Activated naive CD4-positive, alpha-beta T cell treated with anti-CD3 and anti-CD28 coated beads, Interleukin-2, amount 50 U/mL, for 24 hours (primary cell): ENCODE data around the gene DNAJC2.

Source experiments
- H3K27ac Mint-ChIP-seq: one replicate; pipeline ENCODE4 v1.8.0; 2021; ENCODE audit warnings: mild to moderate bottlenecking, mixed read lengths
- H3K27me3 Mint-ChIP-seq: one replicate; pipeline ENCODE4 v1.8.0; 2021; ENCODE audit warnings: mixed read lengths
- H3K36me3 Mint-ChIP-seq: one replicate; pipeline ENCODE4 v1.8.0; 2021; ENCODE audit warnings: mixed read lengths
- H3K4me1 Mint-ChIP-seq: one replicate; pipeline ENCODE4 v1.8.0; 2021; ENCODE audit warnings: mixed read lengths
- H3K4me3 Mint-ChIP-seq: one replicate; pipeline ENCODE4 v1.8.0; 2021; ENCODE audit warnings: mild to moderate bottlenecking, mixed read lengths
- H3K9me3 Mint-ChIP-seq: one replicate; pipeline ENCODE4 v1.8.0; 2021; ENCODE audit warnings: mixed read lengths

DNAJC2 gene

GRCh38 chr7:103344453-103345149 lies at the start of gene DNAJC2:
TSS of gene DNAJC2 (minus strand) at chr7:103344767. CDS start at chr7:103344622, 145 bp downstream.
- Mint-ChIP-seq H3K4me1 (peaks cover 57% of the 10 kb centered on the region), H3K36me3 (peaks cover 21% of the 10 kb centered on the region)

GRCh38 chr7:103391976-103392375 lies 47.4 kb upstream of the DNAJC2 start:
- Mint-ChIP-seq H3K36me3 (no peaks in the 10 kb centered on the region), H3K27ac (no peak overlapping the region), H3K4me3 (no peak overlapping the region), H3K9me3 (no peaks in the 10 kb centered on the region), H3K27me3 (peaks cover 1% of the 10 kb centered on the region), H3K4me1 (no peaks in the 10 kb centered on the region)

More at GRCh38 chr7:103344453-103345149, at the start of gene DNAJC2:
- Mint-ChIP-seq H3K9me3 (no peaks in the 10 kb centered on the region), H3K27ac (peak within 1 kb of the TSS; percentile 99), H3K27me3 (no peaks in the 10 kb centered on the region), H3K4me3 (peak within 1 kb of the TSS; percentile 98)

DNA sequence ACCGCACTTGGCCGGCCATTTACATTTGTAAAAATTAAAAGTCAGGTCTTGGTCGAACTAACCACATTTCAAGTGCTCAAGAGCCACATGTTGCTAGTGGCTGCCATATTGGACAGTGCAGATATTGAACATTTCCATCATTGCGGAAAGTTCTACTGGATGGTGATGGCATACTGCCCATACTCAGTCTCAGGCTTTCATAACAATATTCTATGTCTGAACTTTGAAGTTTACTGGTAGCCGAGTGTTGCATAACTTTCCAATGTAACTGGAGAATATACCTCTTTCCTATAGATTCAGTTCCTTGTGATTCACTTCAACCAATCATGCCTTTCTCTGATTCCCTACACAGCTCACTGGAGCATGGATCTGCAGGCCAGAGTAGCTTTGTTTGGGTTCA lies 46.6 kb upstream of the DNAJC2 start:
- Mint-ChIP-seq H3K27me3 (peaks cover 1% of the 10 kb centered on the region), H3K4me3 (no peak overlapping the region), H3K36me3 (no peaks in the 10 kb centered on the region), H3K9me3 (no peaks in the 10 kb centered on the region), H3K4me1 (no peaks in the 10 kb centered on the region), H3K27ac (no peak overlapping the region)

DNA sequence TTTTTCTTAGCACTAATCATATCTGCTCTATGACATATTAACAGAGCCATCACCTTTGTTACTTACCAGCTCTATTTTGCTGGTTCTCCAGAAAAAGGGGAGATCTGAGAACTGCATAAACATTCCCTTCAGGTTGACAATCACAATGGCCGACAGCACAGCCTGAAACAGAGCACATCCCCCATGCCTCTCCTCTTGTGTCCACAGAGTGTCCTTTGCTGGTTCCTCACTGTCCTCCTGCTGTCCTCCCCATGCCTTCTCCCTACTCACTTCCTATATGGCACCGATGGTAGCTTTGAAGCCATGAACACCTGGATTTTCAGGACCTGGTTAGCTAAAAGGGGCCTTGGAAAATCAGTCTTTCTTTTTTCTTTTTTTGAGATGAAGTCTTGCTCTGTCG lies 44.7 kb upstream of the DNAJC2 start:
- Mint-ChIP-seq H3K27ac (no peak overlapping the region), H3K27me3 (peaks cover 1% of the 10 kb centered on the region), H3K4me1 (no peaks in the 10 kb centered on the region)

GRCh38 chr7:103388469-103389140 lies 44.0 kb upstream of the DNAJC2 start:
- Mint-ChIP-seq H3K4me1 (no peaks in the 10 kb centered on the region), H3K27me3 (peaks cover 1% of the 10 kb centered on the region), H3K4me3 (no peak overlapping the region), H3K9me3 (no peaks in the 10 kb centered on the region), H3K27ac (no peak overlapping the region), H3K36me3 (no peaks in the 10 kb centered on the region)

More for the DNA sequence above, 44.7 kb upstream of the DNAJC2 start:
- no peaks in the 10 kb centered on the region for H3K9me3 Mint-ChIP-seq
- H3K4me3 Mint-ChIP-seq: no peak overlapping the region
- no peaks in the 10 kb centered on the region for H3K36me3 Mint-ChIP-seq

- Mint-ChIP-seq H3K36me3 (no peaks in the 10 kb centered on the region), H3K27ac (no peak overlapping the region), H3K4me3 (no peak overlapping the region), H3K4me1 (no peaks in the 10 kb centered on the region), H3K27me3 (peaks cover 1% of the 10 kb centered on the region), H3K9me3 (no peaks in the 10 kb centered on the region)
These were observed 42.7 kb upstream of the DNAJC2 start for GRCh38 chr7:103387242-103387641.

DNA sequence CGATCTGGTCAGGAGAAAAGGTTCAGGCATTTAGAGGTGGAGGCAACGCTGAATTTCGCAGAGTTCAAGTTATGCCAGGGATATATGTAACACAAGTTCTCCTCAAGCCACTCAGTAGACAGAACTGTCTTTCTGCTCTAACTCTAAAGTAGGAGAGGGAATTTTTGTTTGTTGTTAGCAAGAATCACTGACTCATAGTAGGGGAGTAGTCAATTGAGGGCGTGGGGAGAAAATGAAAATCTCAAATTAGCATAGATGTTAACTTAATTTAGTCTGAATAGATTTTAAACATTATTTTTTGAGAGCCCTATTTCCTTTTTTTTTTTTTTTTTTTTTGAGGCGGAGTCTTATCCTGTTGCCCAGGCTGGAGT lies 37.5 kb upstream of the DNAJC2 start:
- no peaks in the 10 kb centered on the region for H3K27me3 Mint-ChIP-seq
- no peak overlapping the region for H3K27ac Mint-ChIP-seq
- no peaks in the 10 kb centered on the region for H3K36me3 Mint-ChIP-seq
- H3K9me3 Mint-ChIP-seq: no peaks in the 10 kb centered on the region
- H3K4me1 Mint-ChIP-seq: no peaks in the 10 kb centered on the region
- no peak overlapping the region for H3K4me3 Mint-ChIP-seq

DNA sequence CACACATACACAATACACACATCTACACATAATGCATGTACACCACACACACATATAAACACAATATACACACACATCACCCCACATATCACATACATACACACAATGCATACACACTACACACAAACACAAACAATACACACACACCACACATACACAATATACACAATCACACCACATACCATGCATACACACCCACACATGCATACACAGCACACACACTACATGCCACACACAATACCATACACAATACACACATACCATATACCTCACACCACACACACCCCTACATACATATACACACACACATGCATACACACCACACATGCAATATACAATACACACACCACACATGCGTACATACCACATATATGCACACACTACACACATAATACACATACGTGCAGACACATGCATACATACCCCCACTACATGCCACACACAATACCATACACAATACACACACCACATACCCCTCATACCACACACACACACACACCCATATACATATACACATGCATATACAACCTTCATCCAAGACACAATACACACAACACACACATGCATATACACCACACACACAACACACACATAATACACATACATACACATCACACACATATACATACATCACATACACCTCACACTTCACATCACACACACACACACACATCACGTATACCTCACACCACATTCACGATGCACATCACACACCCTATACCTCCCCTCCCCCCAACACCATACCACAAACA lies 36.9 kb upstream of the DNAJC2 start:
- H3K27me3 Mint-ChIP-seq: no peaks in the 10 kb centered on the region
- no peaks in the 10 kb centered on the region for H3K4me1 Mint-ChIP-seq
- H3K36me3 Mint-ChIP-seq: no peaks in the 10 kb centered on the region
- no peak overlapping the region for H3K27ac Mint-ChIP-seq
- no peaks in the 10 kb centered on the region for H3K9me3 Mint-ChIP-seq
- H3K4me3 Mint-ChIP-seq: no peak overlapping the region

GRCh38 chr7:103380395-103381191 lies 36.0 kb upstream of the DNAJC2 start:
- H3K4me1 Mint-ChIP-seq: no peaks in the 10 kb centered on the region
- H3K36me3 Mint-ChIP-seq: no peaks in the 10 kb centered on the region
- no peaks in the 10 kb centered on the region for H3K9me3 Mint-ChIP-seq
- H3K4me3 Mint-ChIP-seq: no peak overlapping the region
- H3K27ac Mint-ChIP-seq: no peak overlapping the region
- no peaks in the 10 kb centered on the region for H3K27me3 Mint-ChIP-seq

GRCh38 chr7:103379270-103379975 lies 34.9 kb upstream of the DNAJC2 start:
- no peaks in the 10 kb centered on the region for H3K36me3 Mint-ChIP-seq
- H3K4me1 Mint-ChIP-seq: no peaks in the 10 kb centered on the region

GRCh38 chr7:103373866-103374643 lies 29.5 kb upstream of the DNAJC2 start:
- no peak overlapping the region for H3K4me3 Mint-ChIP-seq
- H3K9me3 Mint-ChIP-seq: no peaks in the 10 kb centered on the region
- no peaks in the 10 kb centered on the region for H3K4me1 Mint-ChIP-seq
- no peak overlapping the region for H3K27ac Mint-ChIP-seq
- no peaks in the 10 kb centered on the region for H3K27me3 Mint-ChIP-seq
- no peaks in the 10 kb centered on the region for H3K36me3 Mint-ChIP-seq

More at GRCh38 chr7:103379270-103379975, 34.9 kb upstream of the DNAJC2 start:
- no peak overlapping the region for H3K4me3 Mint-ChIP-seq
- H3K27ac Mint-ChIP-seq: no peak overlapping the region
- no peaks in the 10 kb centered on the region for H3K9me3 Mint-ChIP-seq
- H3K27me3 Mint-ChIP-seq: no peaks in the 10 kb centered on the region

GRCh38 chr7:103369432-103369831 lies 24.9 kb upstream of the DNAJC2 start:
- Mint-ChIP-seq H3K36me3 (peaks cover 18% of the 10 kb centered on the region), H3K4me3 (no peak overlapping the region), H3K9me3 (no peaks in the 10 kb centered on the region), H3K4me1 (no peaks in the 10 kb centered on the region), H3K27me3 (no peaks in the 10 kb centered on the region), H3K27ac (no peak overlapping the region)

GRCh38 chr7:103349805-103350204 lies 5.2 kb upstream of the DNAJC2 start:
- no peak overlapping the region for H3K27ac Mint-ChIP-seq
- peaks cover 60% of the 10 kb centered on the region for H3K4me1 Mint-ChIP-seq
- no peaks in the 10 kb centered on the region for H3K27me3 Mint-ChIP-seq
- H3K36me3 Mint-ChIP-seq: peaks cover 8% of the 10 kb centered on the region
- peak overlapping the region; percentile 98 for H3K4me3 Mint-ChIP-seq
- H3K9me3 Mint-ChIP-seq: no peaks in the 10 kb centered on the region

- Mint-ChIP-seq H3K4me3 (peak overlapping the region; percentile 98), H3K36me3 (peaks cover 10% of the 10 kb centered on the region), H3K4me1 (peaks cover 62% of the 10 kb centered on the region), H3K27me3 (no peaks in the 10 kb centered on the region), H3K27ac (no peak overlapping the region), H3K9me3 (no peaks in the 10 kb centered on the region)
These were observed 4.4 kb upstream of the DNAJC2 start for GRCh38 chr7:103348959-103349358.
